UCSD-AML1 (cell line): ENCODE results near the gene GRIN2A.

Experiments
- DNase-seq: peaks from one replicate; lab custom pipeline; 2025; ENCODE audit not compliant: unreplicated experiment; lab: John Stamatoyannopoulos, UW

The GRIN2A gene

GRCh38 chr16:9971907-9972306 is 210.3 kb downstream of the GRIN2A start:
- DNase-seq: no peak

GRCh38 chr16:9970796-9971195 is 211.4 kb downstream of the GRIN2A start:
- no peak for DNase-seq

- DNase-seq: no peak
Observed at GRCh38 chr16:9970244-9970643, 212.0 kb downstream of the GRIN2A start.

DNA sequence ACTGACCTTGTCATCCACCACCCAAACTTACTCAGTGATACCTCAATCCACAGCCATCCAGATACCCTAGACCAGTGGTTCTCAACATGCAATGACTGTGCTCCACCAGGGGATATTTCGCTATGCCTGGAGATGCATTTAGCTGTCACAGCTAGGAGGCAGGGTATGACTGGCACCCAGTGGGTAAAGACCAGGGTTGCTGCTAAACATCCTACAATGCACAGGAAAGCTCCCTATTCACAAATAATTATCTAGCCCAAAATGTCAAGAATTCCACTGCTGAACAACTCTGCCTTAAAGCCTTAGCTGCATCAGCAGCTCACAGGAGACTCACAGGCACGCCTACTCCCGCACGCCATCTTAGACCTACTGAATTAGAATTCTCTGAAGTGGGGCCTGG is 212.6 kb downstream of the GRIN2A start:
- DNase-seq: no peak

GRCh38 chr16:9966569-9967157 is 215.6 kb downstream of the GRIN2A start:
- DNase-seq: no peak

DNA sequence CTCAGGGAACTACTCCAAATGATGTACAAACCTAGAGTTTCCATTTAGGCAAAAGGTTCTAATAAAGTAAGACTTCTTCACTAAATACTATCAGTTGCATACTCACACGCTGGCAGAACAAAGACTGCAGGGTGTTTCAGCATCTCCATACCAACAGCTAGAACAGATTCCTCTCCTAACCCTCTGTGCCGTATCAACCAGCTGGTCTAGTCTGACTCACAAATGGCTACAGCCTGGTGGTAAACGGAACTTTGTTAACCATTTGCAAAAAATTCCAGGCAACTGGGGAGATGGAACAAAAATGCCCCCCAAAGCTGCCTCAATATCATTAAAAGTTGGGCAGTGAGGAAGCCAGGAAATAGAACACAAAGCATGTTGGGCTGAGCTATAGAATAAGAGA is 217.1 kb downstream of the GRIN2A start:
- no peak for DNase-seq

DNA sequence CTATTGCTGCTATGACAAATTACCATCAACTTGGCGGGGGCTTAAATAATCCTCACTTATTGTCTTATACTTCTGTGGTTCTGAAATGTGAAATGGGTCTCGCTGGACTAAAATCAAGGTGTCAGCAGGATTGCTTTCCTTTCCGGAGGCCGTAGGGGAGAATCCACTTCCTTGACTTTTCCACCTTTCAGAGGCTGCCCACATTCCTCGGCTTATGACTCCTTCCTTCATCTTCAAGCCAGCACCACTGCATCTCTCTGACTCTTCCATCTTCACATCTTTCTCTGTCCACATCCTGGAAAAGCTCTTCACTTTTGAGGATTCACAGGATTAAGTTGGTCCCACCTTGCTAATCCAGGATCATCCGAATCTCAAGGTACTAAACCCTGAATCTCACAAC is 217.8 kb downstream of the GRIN2A start:
- DNase-seq: no peak

GRCh38 chr16:9957433-9957832 is 224.8 kb downstream of the GRIN2A start:
- no peak for DNase-seq

DNA sequence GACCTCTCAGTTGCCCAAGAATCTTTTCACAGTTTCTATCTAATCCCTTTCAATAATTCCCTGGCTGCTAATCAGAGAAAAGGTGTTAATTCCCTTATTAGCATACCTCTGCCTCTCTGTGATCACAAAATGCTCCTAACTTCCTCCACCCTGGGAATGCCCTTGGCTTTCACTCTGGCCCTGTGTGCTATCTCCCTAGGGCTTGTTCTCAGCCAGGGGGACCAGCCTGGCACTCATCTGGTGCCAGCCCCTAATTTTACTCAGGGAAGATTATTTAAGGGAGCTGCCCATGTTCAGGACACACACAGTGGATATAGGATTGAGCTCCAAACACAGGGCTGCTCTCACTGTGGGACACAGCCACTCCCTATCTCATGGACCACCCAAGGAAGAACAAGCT is 225.2 kb downstream of the GRIN2A start:
- DNase-seq: no peak

GRCh38 chr16:9955677-9956076 is 226.6 kb downstream of the GRIN2A start:
- DNase-seq: no peak

DNA sequence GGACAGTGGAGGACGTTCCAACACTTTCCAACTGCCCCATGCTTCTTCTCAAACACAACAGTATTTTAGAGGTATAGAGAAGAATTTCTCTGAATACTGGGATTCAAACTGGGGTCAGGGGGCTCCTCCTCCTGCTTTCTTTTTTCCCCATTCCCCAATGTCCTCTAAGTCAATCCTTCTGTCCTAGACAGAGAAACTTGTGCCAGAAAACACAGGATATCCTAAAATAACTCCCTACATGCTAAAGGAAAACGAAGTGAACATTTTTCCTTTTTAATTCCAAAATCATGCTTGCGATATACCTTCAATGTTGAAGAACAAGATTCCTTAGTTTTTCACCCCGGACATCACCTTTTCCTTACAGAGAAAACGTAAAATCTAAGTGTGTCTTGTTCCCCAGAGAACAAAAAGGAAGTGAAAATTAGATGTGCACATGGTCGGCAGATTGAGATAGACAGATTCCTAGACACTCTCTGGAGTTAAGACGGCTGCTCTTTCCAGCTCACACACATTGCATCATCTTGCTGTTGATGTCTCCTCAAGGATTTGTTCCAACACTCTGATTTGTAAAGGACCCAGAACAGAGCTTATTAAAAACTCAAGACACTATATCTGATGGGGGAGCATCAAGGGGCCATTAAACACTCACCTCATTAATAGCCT is 228.2 kb downstream of the GRIN2A start:
- no peak for DNase-seq

DNA sequence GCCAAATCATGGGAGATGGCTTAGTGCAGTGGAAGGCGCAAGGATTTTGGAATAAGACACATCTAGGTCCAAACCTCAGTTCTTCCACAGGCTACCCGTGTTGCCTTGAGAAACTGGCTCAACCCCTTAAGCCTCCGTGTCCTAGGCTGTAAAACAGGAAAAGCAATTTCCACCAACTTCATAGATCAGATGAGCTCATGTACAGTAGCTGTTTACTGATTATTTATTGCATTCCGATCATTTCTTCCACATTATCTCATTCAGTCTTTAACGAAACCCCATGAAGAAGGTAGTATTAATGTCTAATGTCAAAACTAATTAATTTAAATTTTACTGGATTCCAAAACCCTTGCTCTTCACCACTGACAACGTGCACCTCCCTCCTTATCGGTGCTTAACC is 231.6 kb downstream of the GRIN2A start:
- no peak for DNase-seq

DNA sequence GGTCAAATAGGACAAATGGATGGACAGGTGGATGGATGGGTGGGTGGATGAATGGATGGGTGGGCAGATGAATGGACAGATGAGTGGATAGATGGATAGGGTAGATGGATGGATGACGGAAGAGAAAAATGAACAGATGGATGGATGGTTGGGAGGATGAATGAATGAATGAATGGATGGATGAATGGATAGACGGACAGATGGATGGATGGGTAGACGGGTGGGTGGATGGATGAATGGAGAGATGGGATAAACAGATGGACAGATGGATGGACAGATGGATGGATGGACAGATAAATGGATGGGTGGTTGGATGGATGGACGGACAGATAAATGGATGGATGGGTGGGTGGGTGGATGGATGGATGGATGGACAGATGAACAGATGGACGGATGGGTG is 232.8 kb downstream of the GRIN2A start:
- no peak for DNase-seq

DNA sequence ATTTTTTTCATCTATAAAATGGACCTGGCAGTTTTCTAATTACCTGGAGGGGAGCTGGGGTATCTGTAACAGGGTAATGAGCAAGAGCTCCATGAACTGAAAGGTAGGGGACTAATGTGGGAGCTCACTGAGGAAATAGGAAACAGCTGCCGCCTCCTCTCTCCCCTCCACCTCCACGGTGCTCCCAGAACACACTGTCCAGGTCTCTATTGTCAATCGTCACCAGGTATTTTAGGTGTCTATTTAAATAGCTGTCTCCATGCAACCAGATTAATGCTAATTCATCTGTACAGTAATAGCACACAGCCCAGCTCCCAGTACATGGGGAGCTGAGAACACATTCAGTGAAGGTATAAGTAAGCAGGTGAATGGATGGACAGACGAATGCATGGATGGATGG is 233.3 kb downstream of the GRIN2A start:
- DNase-seq: no peak

DNA sequence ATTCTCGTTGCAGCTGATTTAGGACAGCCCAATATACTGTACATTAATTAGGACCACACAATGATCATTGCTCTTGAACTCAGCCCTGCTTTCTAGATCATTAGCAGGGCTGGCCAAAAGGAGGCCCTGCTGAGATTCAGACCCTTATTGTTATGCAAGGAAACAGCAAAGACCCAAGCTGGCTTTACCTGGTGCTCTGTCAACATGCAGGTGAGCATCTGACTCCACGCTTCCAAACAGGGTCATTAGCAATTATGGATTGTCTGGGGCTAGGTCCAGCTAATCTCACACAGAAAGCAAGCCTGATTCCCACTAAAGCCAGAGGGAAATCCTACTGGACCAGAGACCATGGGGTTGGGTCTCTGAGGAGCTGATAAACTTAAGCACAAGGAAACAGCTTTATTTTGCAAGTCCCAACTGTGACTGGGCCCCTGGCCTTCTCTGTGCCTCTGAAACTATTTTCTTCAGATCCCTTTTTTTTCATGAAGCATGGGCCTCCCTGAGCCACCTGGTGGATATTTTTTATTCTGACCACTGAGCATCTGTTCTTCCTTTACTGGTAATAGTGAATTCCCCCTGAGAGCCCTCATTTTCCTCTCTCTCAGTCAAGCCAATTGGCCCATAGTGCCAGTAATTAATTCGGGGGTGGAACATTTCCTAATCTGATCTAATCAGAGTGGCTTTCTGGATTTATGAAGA is 236.1 kb downstream of the GRIN2A start:
- no peak for DNase-seq

DNA sequence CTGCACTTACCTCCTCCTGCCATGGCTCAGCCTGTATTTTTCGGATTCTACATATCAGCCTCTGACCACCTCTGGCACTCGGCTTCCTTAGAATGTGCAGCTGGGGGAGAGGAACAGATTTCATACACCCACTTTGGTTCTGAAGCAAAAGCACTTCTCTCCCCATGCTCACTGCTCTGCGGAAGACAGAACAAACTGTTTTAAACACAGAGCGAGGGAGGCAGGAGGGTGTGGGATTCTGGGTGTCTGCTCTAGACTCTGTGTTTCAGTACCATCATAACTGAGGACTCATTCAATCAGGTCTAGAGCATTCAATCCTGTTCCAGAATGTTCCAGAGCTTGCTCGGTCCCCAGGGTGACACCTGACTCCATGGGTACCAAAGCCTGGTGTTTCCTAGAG is 239.1 kb downstream of the GRIN2A start:
- no peak for DNase-seq

DNA sequence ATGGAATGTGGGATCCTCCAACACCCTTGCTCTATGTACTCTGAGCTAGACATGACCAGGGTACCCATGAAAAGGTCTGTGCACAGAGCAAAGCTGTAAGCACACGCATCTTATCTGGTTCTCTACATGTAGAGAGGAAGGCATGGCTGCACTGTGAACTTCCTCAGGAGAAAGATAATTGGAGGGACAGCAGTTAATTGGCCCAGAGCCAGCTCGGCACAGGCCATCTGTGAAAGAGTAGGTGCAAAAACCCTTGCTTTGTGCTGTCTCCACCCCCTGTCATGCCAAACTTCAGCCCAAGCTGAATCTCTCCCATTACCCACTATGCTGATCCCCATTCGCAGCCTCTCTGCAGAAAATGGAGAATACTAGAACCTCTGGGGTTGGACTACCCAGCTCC is 241.0 kb downstream of the GRIN2A start:
- no peak for DNase-seq

GRCh38 chr16:9934723-9935508 is 247.3 kb downstream of the GRIN2A start:
- DNase-seq: no peak

- no peak for DNase-seq
Observed at GRCh38 chr16:9932919-9933653, 249.1 kb downstream of the GRIN2A start.

DNA sequence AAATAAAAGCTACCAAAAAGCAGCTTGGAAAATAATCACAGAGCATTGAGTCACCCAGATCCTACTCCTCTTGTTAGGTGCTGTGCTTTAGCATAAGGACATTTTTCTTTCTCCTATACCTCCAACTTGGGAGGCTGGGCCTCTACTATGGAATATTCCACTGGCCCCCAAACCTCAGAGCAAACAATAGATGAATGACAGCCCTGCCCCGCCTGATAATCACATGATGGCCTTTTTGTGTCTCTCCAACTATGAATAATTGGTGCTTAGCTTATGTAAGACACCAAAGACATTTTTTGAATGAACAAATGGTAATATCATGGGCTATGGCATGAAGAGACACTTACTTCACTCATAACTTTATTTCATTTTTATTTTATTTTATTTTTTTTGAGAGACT is 250.2 kb downstream of the GRIN2A start:
- DNase-seq: no peak

DNA sequence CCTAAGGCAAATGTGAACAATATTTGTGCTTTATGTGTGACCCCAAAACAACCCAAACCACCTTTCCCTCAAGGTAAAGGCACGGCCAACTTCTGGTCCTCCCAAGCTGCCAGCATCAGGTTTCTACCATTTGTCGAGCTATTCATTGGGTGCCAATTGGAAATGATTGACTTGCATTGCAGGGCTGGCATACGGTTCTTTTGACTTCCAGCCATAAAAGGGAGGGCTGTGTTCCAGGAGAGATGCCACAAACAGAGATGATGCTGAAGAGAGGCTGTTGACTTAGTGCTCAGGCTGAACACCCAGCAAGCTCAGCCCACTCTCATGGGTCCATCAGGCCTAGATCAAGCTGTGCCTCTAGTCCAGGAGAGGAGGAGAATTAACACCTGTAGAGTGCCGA is 252.4 kb downstream of the GRIN2A start:
- DNase-seq: no peak
